BJ (cell line): ENCODE measurements around the gene PTPRU. TPM values are rescaled to one million over a fixed set of nuclear protein-coding genes. Genes with fewer than 3 reads are reported as not detected.

Experiments
- CTCF ChIA-PET: fragments of 350-600 bp; formaldehyde crosslinking; extraction: SDS; loops from one replicate; lab custom pipeline; 2021; ENCODE audit warnings: antibody characterized with exemption, inconsistent platforms; lab: Yijun Ruan, JAX
- POLR2A ChIA-PET: fragments of 300-600 bp; sonication (Branson Sonifier 250); formaldehyde crosslinking; extraction: SDS; loops from one replicate; lab custom pipeline; 2021; ENCODE audit warnings: antibody characterized with exemption; lab: Charles Lee
- DNase-seq: peaks from one replicate; pipeline ENCODE4 v3.0.0-alpha.2; 2011; ENCODE audit warnings: low read depth
- H3K27me3 ChIP-seq: 2 replicates; pipeline ENCODE4 v1.6.0; 2011; ENCODE audit warnings: low read length; ENCODE audit not compliant: control insufficient read depth, insufficient read depth
- H3K36me3 ChIP-seq: 2 replicates; pipeline ENCODE4 v1.5.1; 2011; ENCODE audit warnings: low read length; ENCODE audit not compliant: control insufficient read depth, insufficient read depth
- H3K4me3 ChIP-seq: 2 replicates; pipeline ENCODE4 v1.5.1; 2011; ENCODE audit warnings: low read depth, mild to moderate bottlenecking, control low read depth, low read length
- CTCF ChIP-seq: IDR thresholded peaks from 2 replicates; pipeline ENCODE4 v1.5.1; 2011; ENCODE audit warnings: low read depth, mild to moderate bottlenecking, control low read depth, inconsistent platforms, low read length, moderate library complexity; ENCODE audit not compliant: insufficient read depth
- polyA plus RNA-seq: library from polyadenylated mRNA; depleted of rRNA; stranded (reverse); fragments of >200 nt; gene quantifications from 2 replicates; pipeline ENCODE4 v1.2.3, GENCODE V29; 2011

The PTPRU gene
- polyA plus RNA-seq, 1 experiment = 19.8 TPM

DNA sequence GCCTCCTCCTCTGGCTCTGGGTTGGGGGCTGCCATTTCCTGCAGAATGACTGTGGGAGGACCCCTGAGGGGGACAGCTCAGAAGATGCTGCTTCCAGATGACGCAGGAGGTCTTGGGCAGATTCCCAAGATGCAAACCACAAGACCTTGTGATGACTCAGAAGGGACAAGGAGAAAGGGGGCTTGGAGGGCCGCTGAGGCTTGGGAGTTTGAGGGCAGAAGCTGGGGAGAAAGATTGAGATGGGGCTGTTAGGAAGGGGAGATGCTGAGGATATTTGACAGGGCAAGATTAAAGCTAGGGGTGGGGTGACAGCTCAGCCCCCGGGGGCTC is 7.5 kb downstream of the PTPRU start:
- Histone ChIP-seq H3K36me3 (no peaks in the 10 kb centered on the region; the same call in 1 of the 2 replicates), H3K27me3 (no peaks in the 10 kb centered on the region), H3K4me3 (no peak overlapping the region)
- CTCF ChIA-PET = interaction anchor here (1.1 to 1.5 kb wide), 4 partner anchors 12 to 1136 kb away, joined by 3 to 10 read pairs (median 3); no protein-coding TSS in a partner anchor
- no peak for DNase-seq
- POLR2A ChIA-PET = no interaction called here
- no peak for TF ChIP-seq CTCF

GRCh38 chr1:29245261-29245660 is 8.9 kb downstream of the PTPRU start:
- no peaks in the 10 kb centered on the region for H3K27me3 ChIP-seq
- no peak for TF ChIP-seq CTCF
- ChIA-PET CTCF (interaction anchor here (0.6 to 2.9 kb wide), 7 partner anchors 12 to 1463 kb away, joined by 3 to 21 read pairs (median 3); no protein-coding TSS in a partner anchor), POLR2A (no interaction called here)
- no peaks in the 10 kb centered on the region; the same call in 1 of the 2 replicates for H3K36me3 ChIP-seq
- H3K4me3 ChIP-seq = no peak overlapping the region
- DNase-seq = no peak

DNA sequence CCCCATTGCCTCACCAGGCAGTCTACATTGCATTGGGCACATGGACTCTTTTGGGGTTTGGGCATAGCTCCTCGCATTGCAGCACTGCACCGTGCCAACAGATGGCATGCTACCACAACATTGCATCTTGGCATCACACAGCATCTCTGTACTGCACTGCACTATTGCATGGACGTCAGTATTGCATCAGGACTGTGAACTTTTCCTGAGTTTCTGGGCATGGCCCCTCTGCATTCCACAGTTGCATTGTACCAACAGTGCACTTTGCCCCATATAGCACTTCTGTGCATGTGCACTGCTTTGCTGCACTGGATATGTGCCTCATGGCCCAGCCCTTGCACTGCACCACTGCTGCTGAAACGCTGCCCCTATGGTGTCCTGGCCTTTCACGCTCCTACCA is 9.6 kb downstream of the PTPRU start:
- peak; percentile 43 for TF ChIP-seq CTCF
- no peaks in the 10 kb centered on the region for H3K27me3 ChIP-seq
- ChIA-PET CTCF (interaction anchor here (0.6 to 2.9 kb wide), 7 partner anchors 12 to 1462 kb away, joined by 3 to 21 read pairs (median 3); no protein-coding TSS in a partner anchor), POLR2A (no interaction called here)
- H3K4me3 ChIP-seq = no peak overlapping the region
- no peaks in the 10 kb centered on the region; the same call in 1 of the 2 replicates for H3K36me3 ChIP-seq
- DNase-seq = no peak

DNA sequence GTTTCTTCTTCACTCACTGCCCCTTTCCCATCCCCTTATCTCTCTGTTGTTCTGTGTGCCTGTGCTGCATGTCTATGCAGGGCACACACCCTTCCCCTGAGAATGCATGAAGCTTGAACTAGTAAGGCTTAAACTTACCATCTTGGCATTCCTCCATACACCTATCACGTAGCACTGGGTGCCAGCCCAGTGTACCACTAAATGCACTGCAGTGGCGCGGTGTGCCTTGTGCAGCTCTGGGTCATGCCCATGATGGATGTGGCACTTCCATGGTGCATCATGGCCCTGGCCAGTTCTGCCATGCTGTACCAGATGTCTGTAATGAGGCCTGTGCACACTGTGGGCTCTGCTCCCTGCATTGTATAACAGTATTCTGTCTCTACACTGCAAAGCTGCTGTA is 10.7 kb downstream of the PTPRU start:
- Histone ChIP-seq H3K27me3 (no peaks in the 10 kb centered on the region), H3K4me3 (no peak overlapping the region), H3K36me3 (no peaks in the 10 kb centered on the region; the same call in 1 of the 2 replicates)
- DNase-seq = no peak
- ChIA-PET POLR2A (no interaction called here), CTCF (interaction anchor here (0.7 to 2.9 kb wide), 5 partner anchors 10 to 149 kb away, joined by 3 to 21 read pairs (median 4); no protein-coding TSS in a partner anchor)
- no peak for TF ChIP-seq CTCF

- H3K4me3 ChIP-seq = no peak overlapping the region
- no peaks in the 10 kb centered on the region for H3K27me3 ChIP-seq
- TF ChIP-seq CTCF = no peak
- H3K36me3 ChIP-seq = no peaks in the 10 kb centered on the region; the same call in 1 of the 2 replicates
- DNase-seq = no peak
- CTCF ChIA-PET = interaction anchor here (0.7 to 2.9 kb wide), 4 partner anchors 10 to 149 kb away, joined by 3 to 21 read pairs (median 4); no protein-coding TSS in a partner anchor
- POLR2A ChIA-PET = no interaction called here
These were observed 11.4 kb downstream of the PTPRU start for GRCh38 chr1:29247571-29248273.
